GM13976 (cell line): ENCODE data around the gene MCTP1.

Experiments
- DNase-seq: peaks from one replicate; pipeline ENCODE4 v3.0.0; 2012; ENCODE audit warnings: low spot score
- CTCF ChIP-seq: IDR thresholded peaks from 2 replicates; pipeline ENCODE4 v1.5.1; 2012; ENCODE audit warnings: borderline replicate concordance, mild to moderate bottlenecking; ENCODE audit not compliant: insufficient read depth; ENCODE audit errors: extremely low read depth, missing control alignments, control extremely low read depth
- in situ Hi-C: fragments of 300-500 bp; cut with MboI; formaldehyde crosslinking; loops from one replicate; pipeline ENCODE4 v1.12.0; 2022; ENCODE audit warnings: low sequenced_read_pairs, mixed read lengths, inconsistent platforms; ENCODE audit not compliant: unreplicated experiment

MCTP1 gene

DNA sequence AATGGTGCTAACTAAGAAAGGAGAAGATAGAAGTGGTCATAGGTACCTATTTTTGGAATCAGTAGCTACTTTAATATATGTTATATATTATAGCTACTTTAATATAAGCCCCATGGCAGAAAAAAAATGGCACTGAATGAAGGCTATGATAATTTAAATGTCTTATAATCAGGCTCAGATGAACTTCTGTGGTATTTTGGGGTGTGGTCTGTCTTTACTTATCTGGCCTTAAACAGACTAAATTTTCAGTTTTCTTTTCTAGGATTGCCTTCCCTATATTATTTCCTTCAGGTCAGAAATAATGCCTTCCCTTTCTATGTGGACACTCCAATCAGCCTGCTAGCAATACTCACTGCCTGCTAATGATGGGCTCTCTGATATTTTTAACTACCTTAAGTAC, 374.2 kb downstream of the MCTP1 start:
- TF ChIP-seq CTCF = no peak
- in situ Hi-C loops = no loop called here

DNA sequence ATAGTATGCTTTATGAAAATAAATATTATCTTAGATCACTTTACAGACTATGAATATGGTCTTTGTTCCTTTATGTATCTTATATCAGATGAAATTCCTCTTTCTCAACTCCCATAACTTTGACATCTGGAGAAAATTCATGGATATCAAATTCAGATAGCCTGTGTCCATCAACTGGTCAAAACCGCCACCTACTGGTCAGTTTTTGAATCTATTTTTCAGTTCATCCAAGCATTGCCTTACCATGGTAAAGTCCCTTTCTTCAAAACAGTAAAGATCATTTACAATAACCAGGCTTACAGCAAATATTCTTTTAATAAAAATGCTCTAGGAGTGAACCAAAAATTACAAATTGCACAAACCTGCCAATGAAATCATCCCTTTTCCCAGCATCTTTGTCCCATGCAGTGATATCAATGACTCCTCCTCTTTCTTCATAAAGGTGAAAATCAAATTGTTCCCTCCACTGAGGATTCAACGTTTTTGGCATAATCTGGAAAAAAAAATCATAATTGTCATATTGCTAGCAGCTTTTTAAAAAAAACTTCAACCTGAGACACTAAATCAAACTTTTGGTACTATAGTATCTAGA, 375.9 kb downstream of the MCTP1 start:
- TF ChIP-seq CTCF = peak; percentile 34
- DNase-seq = peak; percentile 39
- in situ Hi-C loops = no loop called here

More for the DNA sequence above, 374.2 kb downstream of the MCTP1 start:
- no peak for DNase-seq

DNA sequence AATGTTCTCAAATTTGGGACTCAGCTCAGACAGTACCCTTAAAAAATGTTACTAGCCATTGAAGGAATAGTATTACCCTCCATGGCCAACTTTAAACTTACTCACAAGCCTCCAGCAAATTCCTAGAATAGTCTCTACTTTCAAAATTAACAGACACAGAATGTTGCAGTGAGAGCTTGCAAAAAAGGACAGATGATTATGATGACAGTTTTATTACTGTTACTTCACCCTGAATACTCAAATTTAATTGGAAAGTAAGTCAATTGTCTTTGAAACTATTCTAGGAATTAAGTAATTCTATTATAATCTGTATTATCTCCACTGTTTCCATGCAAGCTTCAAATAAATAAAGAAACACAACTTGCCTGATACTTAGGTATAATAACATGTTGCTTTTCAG, 378.1 kb downstream of the MCTP1 start:
- in situ Hi-C loops = no loop called here
- DNase-seq = no peak
- no peak for TF ChIP-seq CTCF

- no peak for DNase-seq
- TF ChIP-seq CTCF = no peak
- in situ Hi-C loops = no loop called here
These were observed 381.2 kb downstream of the MCTP1 start for GRCh38 chr5:94903726-94904125.

DNA sequence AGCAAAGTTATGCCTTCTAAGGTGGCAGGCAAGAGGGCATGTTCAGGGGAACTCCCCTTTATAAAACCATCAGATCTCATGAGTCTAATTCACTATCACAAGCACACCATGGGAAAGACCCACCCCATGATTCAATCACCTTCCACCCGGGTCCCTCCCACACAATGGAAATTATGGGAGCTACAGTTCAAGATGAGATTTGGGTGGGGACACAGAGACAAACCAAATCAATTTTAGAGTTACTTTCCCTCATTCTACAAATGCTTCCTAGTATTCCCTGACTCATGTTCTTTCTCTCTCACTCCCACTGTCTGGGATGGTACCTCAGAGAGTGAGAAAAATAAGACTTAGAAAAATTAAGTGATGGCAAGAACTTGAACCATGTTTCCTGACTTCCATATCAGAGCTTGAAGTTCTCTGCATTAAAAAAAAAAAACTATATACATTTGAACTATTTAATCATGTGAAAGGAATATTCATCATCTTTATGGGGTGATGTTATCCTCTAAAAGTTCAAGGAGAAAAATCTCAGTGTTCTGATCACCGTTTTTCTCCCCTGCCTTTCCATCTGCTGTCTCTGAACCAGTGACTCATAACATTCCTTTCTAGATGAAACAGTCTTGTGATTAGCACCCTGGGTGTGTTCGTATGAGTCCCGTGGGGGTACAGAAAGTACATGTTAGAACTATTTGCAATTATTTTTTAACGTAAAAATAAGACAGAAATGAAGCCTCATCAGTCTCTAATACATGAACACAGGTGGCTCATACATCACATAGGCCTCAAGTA, 383.5 kb downstream of the MCTP1 start:
- peak; percentile 11 for DNase-seq
- no peak for TF ChIP-seq CTCF
- in situ Hi-C loops = no loop called here

DNA sequence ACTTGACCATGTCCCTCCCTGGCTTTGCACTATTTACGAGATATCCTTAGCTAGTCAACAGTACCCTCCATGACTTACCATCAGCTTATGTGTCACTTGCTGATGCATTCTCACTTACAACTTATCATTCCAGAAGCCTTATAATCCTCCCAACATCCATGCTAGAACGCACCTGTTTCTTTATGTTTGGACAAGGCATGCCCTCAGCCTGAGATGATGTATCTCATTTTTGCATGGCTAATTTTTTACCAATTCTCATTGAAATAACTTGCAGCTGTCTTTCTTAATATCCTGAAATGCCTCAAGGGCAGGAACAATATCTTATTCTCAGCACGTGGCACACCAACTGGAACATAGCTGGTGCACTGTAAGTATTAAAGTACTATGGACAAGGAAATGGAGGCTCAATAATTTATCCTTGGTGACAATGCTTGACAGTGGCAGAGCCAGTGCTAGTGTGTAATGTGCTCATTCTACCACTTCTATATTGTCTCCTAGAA, 384.8 kb downstream of the MCTP1 start:
- in situ Hi-C loops = no loop called here
- TF ChIP-seq CTCF = no peak
- no peak for DNase-seq
